Thyroid gland (tissue), 4 donors: Measurements from ENCODE around the gene LTBR.

Experiments
- POLR2A ChIP-seq, 2 donors: fragments of 450-650 bp; IDR thresholded peaks; one replicate each; pipeline ENCODE4 v1.6.1; 2017; ENCODE audit warnings: antibody characterized with exemption in 2 of 2, mild to moderate bottlenecking in 2 of 2, moderate library complexity in 1 of 2
- TF ChIP-seq, protein P1 (sequence below), 6 experiments: fragments of 200-600 bp in 3 of 6; fragments of 450-650 bp in 3 of 6; sonication (generic) in 3 of 6; IDR thresholded peaks; one replicate each; pipeline ENCODE4 v1.5.1; 2016 to 2019; ENCODE audit warnings: antibody characterized with exemption in 6 of 6, mild to moderate bottlenecking in 2 of 6, inconsistent platforms in 1 of 6, moderate library complexity in 1 of 6

- TF ChIP-seq, protein P1, sequence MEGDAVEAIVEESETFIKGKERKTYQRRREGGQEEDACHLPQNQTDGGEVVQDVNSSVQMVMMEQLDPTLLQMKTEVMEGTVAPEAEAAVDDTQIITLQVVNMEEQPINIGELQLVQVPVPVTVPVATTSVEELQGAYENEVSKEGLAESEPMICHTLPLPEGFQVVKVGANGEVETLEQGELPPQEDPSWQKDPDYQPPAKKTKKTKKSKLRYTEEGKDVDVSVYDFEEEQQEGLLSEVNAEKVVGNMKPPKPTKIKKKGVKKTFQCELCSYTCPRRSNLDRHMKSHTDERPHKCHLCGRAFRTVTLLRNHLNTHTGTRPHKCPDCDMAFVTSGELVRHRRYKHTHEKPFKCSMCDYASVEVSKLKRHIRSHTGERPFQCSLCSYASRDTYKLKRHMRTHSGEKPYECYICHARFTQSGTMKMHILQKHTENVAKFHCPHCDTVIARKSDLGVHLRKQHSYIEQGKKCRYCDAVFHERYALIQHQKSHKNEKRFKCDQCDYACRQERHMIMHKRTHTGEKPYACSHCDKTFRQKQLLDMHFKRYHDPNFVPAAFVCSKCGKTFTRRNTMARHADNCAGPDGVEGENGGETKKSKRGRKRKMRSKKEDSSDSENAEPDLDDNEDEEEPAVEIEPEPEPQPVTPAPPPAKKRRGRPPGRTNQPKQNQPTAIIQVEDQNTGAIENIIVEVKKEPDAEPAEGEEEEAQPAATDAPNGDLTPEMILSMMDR (IDR thresholded peaks at IDR 0.05): no peak
- no peak for TF ChIP-seq POLR2A (IDR thresholded peaks at IDR 0.05)
These were observed 10.4 kb downstream of the LTBR start for GRCh38 chr12:6394398-6394797.
